Caki2 (cell line): ENCODE data around the gene PCK2. TPM values are rescaled to one million over a fixed set of nuclear protein-coding genes. Genes with fewer than 3 reads are reported as not detected.

Experiments used
- DNase-seq: peaks from one replicate; pipeline ENCODE4 v3.0.0-alpha.2; 2015; ENCODE audit warnings: low read depth
- in situ Hi-C: cut with HindIII; loops from 2 replicates; pipeline ENCODE4 v1.10.0; 2016; ENCODE audit warnings: low sequenced_read_pairs, low pct_unique_long_range_greater_than_20kb, mixed read lengths
- total RNA-seq: library from RNA; depleted of rRNA; stranded (reverse); fragments of >200 nt; shearing (Covaris generic); gene quantifications from 2 replicates; pipeline ENCODE4 v1.2.3, GENCODE V29; 2014; ENCODE audit warnings: low replicate concordance; rRNA removed

Gene PCK2
- total RNA-seq, 1 experiment from 2014 or later = 19.5 TPM

DNA sequence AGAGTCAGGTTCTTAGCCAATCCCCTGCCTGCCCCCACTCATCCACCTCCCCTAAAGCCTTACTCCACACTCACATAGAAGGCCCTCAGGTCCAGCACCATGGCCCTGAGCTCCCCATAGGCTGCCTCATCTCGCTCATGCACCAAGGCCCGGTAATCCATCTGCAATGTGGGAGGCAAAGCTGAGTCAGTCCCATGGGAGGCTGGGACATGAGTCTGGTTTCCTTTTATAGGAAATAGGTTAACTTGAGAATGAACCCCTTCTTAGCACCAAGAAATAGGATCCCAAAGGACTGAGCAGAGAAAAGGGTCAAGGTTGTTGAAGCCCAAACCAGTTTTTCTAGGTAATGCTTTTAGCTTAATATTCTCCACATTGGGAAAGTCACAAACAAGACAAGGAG, 49.4 kb downstream of the PCK2 start:
- in situ Hi-C loops = no loop called here
- DNase-seq = no peak

DNA sequence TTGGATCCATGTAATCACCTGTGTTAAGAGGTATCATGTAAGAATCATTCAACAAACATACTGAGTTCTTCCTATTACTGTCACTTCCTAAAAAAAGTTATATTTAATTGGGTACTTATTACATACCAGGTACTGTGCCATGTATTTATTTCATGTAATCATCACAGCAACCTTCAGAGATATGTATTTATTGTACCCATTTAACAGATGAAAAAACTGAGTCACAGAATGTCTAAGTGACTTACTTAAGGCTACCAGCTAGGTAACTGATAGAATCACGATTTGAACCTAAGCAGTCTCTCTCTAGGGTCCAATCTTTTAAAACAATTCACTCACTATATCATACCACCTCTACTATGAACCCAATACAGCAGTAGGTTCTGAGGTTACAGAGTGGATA, 50.3 kb downstream of the PCK2 start:
- in situ Hi-C loops = no loop called here
- DNase-seq = no peak

GRCh38 chr14:24145219-24145618, 51.1 kb downstream of the PCK2 start:
- in situ Hi-C loops = no loop called here
- DNase-seq = no peak

GRCh38 chr14:24145690-24146452, 51.8 kb downstream of the PCK2 start:
- DNase-seq = peak; percentile 60
- in situ Hi-C loops = no loop called here

DNA sequence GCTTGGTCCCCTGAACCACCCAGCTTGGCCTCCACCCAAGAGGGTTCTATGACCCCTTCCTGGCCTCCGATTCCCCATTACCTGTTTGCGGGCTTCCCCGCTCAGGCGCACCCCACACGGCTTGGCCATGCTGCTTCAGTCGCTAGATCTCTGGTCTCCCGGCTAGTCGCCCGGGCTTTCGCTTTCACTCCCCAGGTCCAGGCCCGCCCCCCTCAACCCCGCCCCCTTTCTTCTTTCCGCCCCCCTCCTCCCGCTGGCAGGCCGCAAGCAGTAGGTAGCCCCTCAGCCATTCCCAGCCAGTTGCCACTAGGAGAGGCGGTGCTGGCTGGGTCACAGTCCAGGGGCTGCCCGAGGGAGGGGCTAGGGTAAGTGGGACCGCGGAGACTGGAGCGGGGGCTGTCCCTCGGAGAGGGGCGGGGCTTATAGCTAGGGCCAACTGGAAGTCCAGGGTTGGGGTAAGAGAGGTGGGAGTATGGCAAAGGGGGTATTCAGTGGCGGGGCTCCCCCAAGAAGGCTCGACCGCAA, 52.4 kb downstream of the PCK2 start, which contains the start of gene PSME2:
Gene PSME2 (minus strand): TSS at position 158 of the 525 bp plus-strand sequence. CDS start 29 bp downstream, at position 129.
- in situ Hi-C loops = no loop called here
- peak; percentile 95 for DNase-seq

- in situ Hi-C loops = no loop called here
Measured at GRCh38 chr14:24146978-24147760, 53.1 kb downstream of the PCK2 start, which contains the start of gene RNF31. TSS of gene RNF31 (plus strand) at chr14:24147498. CDS start at chr14:24147699, 201 bp downstream.

DNA sequence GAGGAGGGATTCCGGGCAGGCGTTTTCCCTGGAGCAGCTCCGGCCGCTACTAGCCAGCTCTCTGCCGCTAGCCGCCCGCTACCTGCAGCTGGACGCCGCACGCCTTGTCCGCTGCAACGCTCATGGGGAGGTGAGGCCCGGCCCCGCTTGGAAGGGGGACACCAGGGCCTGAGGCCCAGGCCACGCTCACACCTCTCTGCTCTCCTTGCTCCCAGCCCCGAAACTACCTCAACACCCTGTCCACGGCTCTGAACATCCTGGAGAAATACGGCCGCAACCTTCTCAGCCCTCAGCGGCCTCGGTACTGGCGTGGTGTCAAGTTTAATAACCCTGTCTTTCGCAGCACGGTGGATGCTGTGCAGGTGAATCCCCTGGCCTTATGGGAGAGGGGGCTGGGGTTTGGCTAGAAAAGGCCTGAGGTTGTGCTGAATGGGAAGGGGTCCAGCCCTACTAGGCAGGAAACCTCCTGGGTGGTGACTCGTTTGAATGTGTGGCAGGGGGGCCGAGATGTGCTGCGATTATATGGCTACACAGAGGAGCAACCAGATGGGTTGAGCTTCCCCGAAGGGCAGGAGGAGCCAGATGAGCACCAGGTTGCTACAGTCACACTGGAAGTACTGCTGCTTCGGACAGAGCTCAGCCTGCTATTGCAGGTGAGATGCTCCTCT, 53.8 kb downstream of the PCK2 start:
- in situ Hi-C loops = no loop called here

More at GRCh38 chr14:24146978-24147760, 53.1 kb downstream of the PCK2 start, which contains the start of gene RNF31:
- DNase-seq = peak; percentile 94

GRCh38 chr14:24149302-24149969, 55.3 kb downstream of the PCK2 start:
- DNase-seq = no peak
- in situ Hi-C loops = no loop called here

More for the DNA sequence above, 53.8 kb downstream of the PCK2 start:
- no peak for DNase-seq

- DNase-seq = no peak
- in situ Hi-C loops = no loop called here
Measured at GRCh38 chr14:24150061-24150460, 56.0 kb downstream of the PCK2 start.

- in situ Hi-C loops = no loop called here
- DNase-seq = no peak
Measured at GRCh38 chr14:24150567-24150966, 56.5 kb downstream of the PCK2 start.

GRCh38 chr14:24150993-24151392, 56.9 kb downstream of the PCK2 start:
- no peak for DNase-seq
- in situ Hi-C loops = no loop called here

- in situ Hi-C loops = no loop called here
- DNase-seq = no peak
Measured at GRCh38 chr14:24151404-24152080, 57.4 kb downstream of the PCK2 start.

Other genes starting within 250 kb of the PCK2 start
- gene DHRS4, start 140.5 kb upstream of the PCK2 start, total RNA-seq = 50.0 and 62.4 TPM in 2 replicates
- 15.3 and 32.1 TPM in 2 replicates for gene DHRS4L2, start 105.4 kb upstream of the PCK2 start, total RNA-seq
- 0.26 TPM in 1 of 2 replicates, not detected in the other for gene CARMIL3, start 42.3 kb upstream of the PCK2 start, total RNA-seq
- 0.07 TPM in 1 of 2 replicates, not detected in the other for gene CPNE6, start 22.7 kb upstream of the PCK2 start, total RNA-seq
- 47.4 and 117 TPM in 2 replicates for gene DCAF11, start 20.5 kb downstream of the PCK2 start, total RNA-seq
- gene NRL, start 20.6 kb downstream of the PCK2 start, total RNA-seq = 1.8 TPM in 1 of 2 replicates, not detected in the other
- gene FITM1, start 36.3 kb downstream of the PCK2 start, total RNA-seq = not detected in 2 replicates
- gene PSME1, start 41.9 kb downstream of the PCK2 start, total RNA-seq = 77.8 and 123 TPM in 2 replicates
- gene EMC9, start 47.3 kb downstream of the PCK2 start, total RNA-seq = 12.8 and 23.0 TPM in 2 replicates
- 191 and 202 TPM in 2 replicates for gene PSME2, start 52.3 kb downstream of the PCK2 start, total RNA-seq
- 46.1 and 48.9 TPM in 2 replicates for gene RNF31, start 53.2 kb downstream of the PCK2 start, total RNA-seq
- 29.9 and 36.1 TPM in 2 replicates for gene IRF9, start 67.0 kb downstream of the PCK2 start, total RNA-seq
- not detected in 2 replicates for gene REC8, start 77.8 kb downstream of the PCK2 start, total RNA-seq
- 25.7 and 32.7 TPM in 2 replicates for gene IPO4, start 94.5 kb downstream of the PCK2 start, total RNA-seq
- 50.9 and 57.1 TPM in 2 replicates for gene TM9SF1, start 101.1 kb downstream of the PCK2 start, total RNA-seq
- gene TSSK4, start 111.4 kb downstream of the PCK2 start, total RNA-seq = not detected in 2 replicates
- 23.3 and 52.2 TPM in 2 replicates for gene CHMP4A, start 119.2 kb downstream of the PCK2 start, total RNA-seq
- 19.8 and 23.5 TPM in 2 replicates for gene MDP1, start 121.8 kb downstream of the PCK2 start, total RNA-seq
- 129 and 160 TPM in 2 replicates for gene NEDD8, start 138.1 kb downstream of the PCK2 start, total RNA-seq
- gene GMPR2, start 138.6 kb downstream of the PCK2 start, total RNA-seq = 57.8 and 93.4 TPM in 2 replicates
- gene TINF2, start 148.3 kb downstream of the PCK2 start, total RNA-seq = 27.7 and 38.3 TPM in 2 replicates
- 0.44 TPM in 1 of 2 replicates, not detected in the other for gene TGM1, start 168.9 kb downstream of the PCK2 start, total RNA-seq
- 10.3 and 12.9 TPM in 2 replicates for gene RABGGTA, start 177.3 kb downstream of the PCK2 start, total RNA-seq
- 5.3 and 9.2 TPM in 2 replicates for gene DHRS1, start 205.5 kb downstream of the PCK2 start, total RNA-seq
- 8.8 and 13.8 TPM in 2 replicates for gene NOP9, start 205.5 kb downstream of the PCK2 start, total RNA-seq
- 1.0 and 6.8 TPM in 2 replicates for gene CIDEB, start 213.7 kb downstream of the PCK2 start, total RNA-seq
- 0.98 TPM in 1 of 2 replicates, not detected in the other for gene LTB4R2, start 215.8 kb downstream of the PCK2 start, total RNA-seq
- gene LTB4R, start 217.2 kb downstream of the PCK2 start, total RNA-seq = 0.12 and 2.7 TPM in 2 replicates
- not detected in 2 replicates for gene ADCY4, start 240.8 kb downstream of the PCK2 start, total RNA-seq
- not detected in 2 replicates for gene RIPK3, start 245.7 kb downstream of the PCK2 start, total RNA-seq